ENCODE results near the gene HIBCH. TPM values are rescaled to one million over a fixed set of nuclear protein-coding genes. Genes with fewer than 3 reads are reported as not detected.

HIBCH gene
- total RNA-seq, 1 experiment from 2014 or later, result 26.5 TPM

- Mint-ChIP-seq H3K27me3 (ENCODE audit: low read depth) (no peaks in the 10 kb centered on the region; the same call in 1 of the 2 replicates), H3K27ac (no peak overlapping the region), H3K36me3 (no peaks in the 10 kb centered on the region), H3K9me3 (no peaks in the 10 kb centered on the region), H3K4me1 (no peaks in the 10 kb centered on the region), H3K4me3 (no peak overlapping the region)
- no peak for TF ChIP-seq ZNF263 (CRISPR knock-in tag; IDR thresholded peaks at IDR 0.05; ENCODE audit: low read depth)
- CTCF ChIA-PET, result interaction anchor here (0.7 kb wide), 1 partner anchor 22 kb away, joined by 3 read pairs; no protein-coding TSS in a partner anchor
- no peak for ATAC-seq
- POLR2A ChIA-PET, result no interaction called here
- no peak for DNase-seq (ENCODE audit: low spot score)
These were observed 9.0 kb upstream of the HIBCH start for GRCh38 chr2:190328573-190329147.

DNA sequence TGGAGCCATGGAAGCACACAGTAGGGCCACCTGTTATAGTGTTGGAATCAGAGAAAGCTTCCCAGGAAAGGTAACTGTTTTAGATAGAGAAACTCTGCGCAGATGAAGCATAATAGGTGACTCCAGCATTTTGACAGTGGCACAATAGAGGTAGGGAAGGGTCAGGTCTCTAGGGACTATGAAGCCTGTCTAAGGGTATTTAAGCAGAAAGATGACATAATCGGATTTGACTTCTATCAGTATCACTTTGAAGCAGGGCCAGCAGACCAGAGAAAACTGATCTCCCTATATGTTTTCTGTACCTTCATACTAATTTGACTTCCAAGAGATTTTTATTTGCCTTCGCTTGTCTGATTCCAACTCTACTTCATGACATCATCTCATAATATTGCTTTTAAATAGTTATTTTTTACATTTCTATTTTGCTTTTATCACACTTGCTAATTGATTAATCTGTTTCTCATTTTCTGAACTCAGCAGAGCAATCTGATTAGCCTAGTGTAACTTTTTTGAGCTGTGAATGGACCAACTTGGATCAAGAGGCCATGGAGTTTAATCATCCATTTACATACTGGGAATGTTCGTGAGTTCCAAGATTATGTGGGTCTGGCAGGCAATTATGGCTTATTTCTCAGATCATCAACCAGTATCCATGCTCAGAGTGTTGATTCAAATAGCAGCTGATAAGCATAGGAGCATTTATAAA is 8.4 kb upstream of the HIBCH start:
- Mint-ChIP-seq H3K27ac (no peak overlapping the region), H3K4me3 (no peak overlapping the region), H3K4me1 (no peaks in the 10 kb centered on the region), H3K9me3 (no peaks in the 10 kb centered on the region), H3K27me3 (ENCODE audit: low read depth) (peaks cover 1% of the 10 kb centered on the region; the same call in 1 of the 2 replicates), H3K36me3 (no peaks in the 10 kb centered on the region)
- CTCF ChIA-PET, result no interaction called here
- no peak for DNase-seq (ENCODE audit: low spot score)
- ATAC-seq, result no peak
- TF ChIP-seq, protein P1, sequence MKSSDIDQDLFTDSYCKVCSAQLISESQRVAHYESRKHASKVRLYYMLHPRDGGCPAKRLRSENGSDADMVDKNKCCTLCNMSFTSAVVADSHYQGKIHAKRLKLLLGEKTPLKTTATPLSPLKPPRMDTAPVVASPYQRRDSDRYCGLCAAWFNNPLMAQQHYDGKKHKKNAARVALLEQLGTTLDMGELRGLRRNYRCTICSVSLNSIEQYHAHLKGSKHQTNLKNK (CRISPR knock-in tag; IDR thresholded peaks at IDR 0.05), result no peak
- TF ChIP-seq AR (CRISPR knock-in tag; IDR thresholded peaks at IDR 0.05) (no peak), RORB (CRISPR knock-in tag; IDR thresholded peaks at IDR 0.05) (no peak), ZBTB43 (CRISPR knock-in tag; IDR thresholded peaks at IDR 0.05) (no peak), JAZF1 (CRISPR knock-in tag; IDR thresholded peaks at IDR 0.05) (no peak), ATF1 (CRISPR knock-in tag; IDR thresholded peaks at IDR 0.05) (no peak), IRF2 (CRISPR knock-in tag; IDR thresholded peaks at IDR 0.05; ENCODE audit: borderline replicate concordance, low read depth) (no peak), GABPB1 (CRISPR knock-in tag; IDR thresholded peaks at IDR 0.05) (no peak), NFYB (CRISPR knock-in tag; conservative IDR thresholded peaks at IDR 0.05; ENCODE audit: low read depth) (no peak), ZNF396 (CRISPR knock-in tag; IDR thresholded peaks at IDR 0.05; ENCODE audit: borderline replicate concordance) (no peak), E2F5 (CRISPR knock-in tag; IDR thresholded peaks at IDR 0.05) (no peak), TP53 (CRISPR knock-in tag; IDR thresholded peaks at IDR 0.05) (no peak), MLX (CRISPR knock-in tag; IDR thresholded peaks at IDR 0.05) (no peak)
- TF ChIP-seq, protein P2, sequence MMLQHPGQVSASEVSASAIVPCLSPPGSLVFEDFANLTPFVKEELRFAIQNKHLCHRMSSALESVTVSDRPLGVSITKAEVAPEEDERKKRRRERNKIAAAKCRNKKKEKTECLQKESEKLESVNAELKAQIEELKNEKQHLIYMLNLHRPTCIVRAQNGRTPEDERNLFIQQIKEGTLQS (CRISPR knock-in tag; conservative IDR thresholded peaks at IDR 0.05), result no peak
- TF ChIP-seq, protein P3, sequence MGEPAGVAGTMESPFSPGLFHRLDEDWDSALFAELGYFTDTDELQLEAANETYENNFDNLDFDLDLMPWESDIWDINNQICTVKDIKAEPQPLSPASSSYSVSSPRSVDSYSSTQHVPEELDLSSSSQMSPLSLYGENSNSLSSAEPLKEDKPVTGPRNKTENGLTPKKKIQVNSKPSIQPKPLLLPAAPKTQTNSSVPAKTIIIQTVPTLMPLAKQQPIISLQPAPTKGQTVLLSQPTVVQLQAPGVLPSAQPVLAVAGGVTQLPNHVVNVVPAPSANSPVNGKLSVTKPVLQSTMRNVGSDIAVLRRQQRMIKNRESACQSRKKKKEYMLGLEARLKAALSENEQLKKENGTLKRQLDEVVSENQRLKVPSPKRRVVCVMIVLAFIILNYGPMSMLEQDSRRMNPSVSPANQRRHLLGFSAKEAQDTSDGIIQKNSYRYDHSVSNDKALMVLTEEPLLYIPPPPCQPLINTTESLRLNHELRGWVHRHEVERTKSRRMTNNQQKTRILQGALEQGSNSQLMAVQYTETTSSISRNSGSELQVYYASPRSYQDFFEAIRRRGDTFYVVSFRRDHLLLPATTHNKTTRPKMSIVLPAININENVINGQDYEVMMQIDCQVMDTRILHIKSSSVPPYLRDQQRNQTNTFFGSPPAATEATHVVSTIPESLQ (CRISPR knock-in tag; IDR thresholded peaks at IDR 0.05), result no peak
- TF ChIP-seq, protein P4, sequence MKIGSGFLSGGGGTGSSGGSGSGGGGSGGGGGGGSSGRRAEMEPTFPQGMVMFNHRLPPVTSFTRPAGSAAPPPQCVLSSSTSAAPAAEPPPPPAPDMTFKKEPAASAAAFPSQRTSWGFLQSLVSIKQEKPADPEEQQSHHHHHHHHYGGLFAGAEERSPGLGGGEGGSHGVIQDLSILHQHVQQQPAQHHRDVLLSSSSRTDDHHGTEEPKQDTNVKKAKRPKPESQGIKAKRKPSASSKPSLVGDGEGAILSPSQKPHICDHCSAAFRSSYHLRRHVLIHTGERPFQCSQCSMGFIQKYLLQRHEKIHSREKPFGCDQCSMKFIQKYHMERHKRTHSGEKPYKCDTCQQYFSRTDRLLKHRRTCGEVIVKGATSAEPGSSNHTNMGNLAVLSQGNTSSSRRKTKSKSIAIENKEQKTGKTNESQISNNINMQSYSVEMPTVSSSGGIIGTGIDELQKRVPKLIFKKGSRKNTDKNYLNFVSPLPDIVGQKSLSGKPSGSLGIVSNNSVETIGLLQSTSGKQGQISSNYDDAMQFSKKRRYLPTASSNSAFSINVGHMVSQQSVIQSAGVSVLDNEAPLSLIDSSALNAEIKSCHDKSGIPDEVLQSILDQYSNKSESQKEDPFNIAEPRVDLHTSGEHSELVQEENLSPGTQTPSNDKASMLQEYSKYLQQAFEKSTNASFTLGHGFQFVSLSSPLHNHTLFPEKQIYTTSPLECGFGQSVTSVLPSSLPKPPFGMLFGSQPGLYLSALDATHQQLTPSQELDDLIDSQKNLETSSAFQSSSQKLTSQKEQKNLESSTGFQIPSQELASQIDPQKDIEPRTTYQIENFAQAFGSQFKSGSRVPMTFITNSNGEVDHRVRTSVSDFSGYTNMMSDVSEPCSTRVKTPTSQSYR (CRISPR knock-in tag; IDR thresholded peaks at IDR 0.05), result no peak
- TF ChIP-seq, protein P5, sequence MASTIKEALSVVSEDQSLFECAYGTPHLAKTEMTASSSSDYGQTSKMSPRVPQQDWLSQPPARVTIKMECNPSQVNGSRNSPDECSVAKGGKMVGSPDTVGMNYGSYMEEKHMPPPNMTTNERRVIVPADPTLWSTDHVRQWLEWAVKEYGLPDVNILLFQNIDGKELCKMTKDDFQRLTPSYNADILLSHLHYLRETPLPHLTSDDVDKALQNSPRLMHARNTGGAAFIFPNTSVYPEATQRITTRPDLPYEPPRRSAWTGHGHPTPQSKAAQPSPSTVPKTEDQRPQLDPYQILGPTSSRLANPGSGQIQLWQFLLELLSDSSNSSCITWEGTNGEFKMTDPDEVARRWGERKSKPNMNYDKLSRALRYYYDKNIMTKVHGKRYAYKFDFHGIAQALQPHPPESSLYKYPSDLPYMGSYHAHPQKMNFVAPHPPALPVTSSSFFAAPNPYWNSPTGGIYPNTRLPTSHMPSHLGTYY (CRISPR knock-in tag; IDR thresholded peaks at IDR 0.05), result no peak
- POLR2A ChIA-PET, result no interaction called here
